SK-N-SH (cell line): ENCODE measurements around the gene MAP2. TPM values are rescaled to one million over a fixed set of nuclear protein-coding genes. Genes with fewer than 3 reads are reported as not detected.

Experiments used
- CTCF ChIA-PET: fragments of 300-600, 350-600 bp; formaldehyde crosslinking; extraction: SDS; loops from one replicate; lab custom pipeline; 2021; lab: Yijun Ruan, JAX
- POLR2A ChIA-PET: fragments of 350-600 bp; sonication (Branson Sonifier 250); formaldehyde crosslinking; extraction: SDS; loops from one replicate; lab custom pipeline; 2020; ENCODE audit warnings: antibody characterized with exemption, inconsistent platforms; lab: Yijun Ruan, JAX
- DNase-seq: peaks from one replicate; pipeline ENCODE4 v3.0.0; 2012
- H2AFZ ChIP-seq: fragments of 200-600 bp; sonication (generic); 2 replicates; pipeline ENCODE4 v1.8.1; 2016; ENCODE audit warnings: antibody characterized with exemption, mild to moderate bottlenecking, low read depth
- H3F3A ChIP-seq: fragments of 200-600 bp; sonication (generic); replicated peaks from 2 replicates; pipeline ENCODE3; 2016; ENCODE audit warnings: antibody characterized with exemption, mild to moderate bottlenecking; ENCODE audit not compliant: insufficient read depth
- H3K27ac ChIP-seq, 2 experiments: fragments of 200-500 bp in 1 of 2; fragments of 200-600 bp in 1 of 2; sonication (Bioruptor generic) in 1 of 2; sonication (generic), shearing (Covaris generic) in 1 of 2; 2 replicates each; pipeline versions ENCODE4 v1.5.1 to v1.6.1; 2014 to 2016; ENCODE audit warnings: low read depth in 2 of 2, inconsistent platforms in 1 of 2, low read length in 1 of 2, mild to moderate bottlenecking in 1 of 2, mixed read lengths in 1 of 2
- H3K27me3 ChIP-seq: fragments of 200-600 bp; sonication (generic), shearing (Covaris generic); 2 replicates; pipeline ENCODE4 v1.6.1; 2016; ENCODE audit warnings: mixed run types; ENCODE audit not compliant: insufficient read depth
- H3K36me3 ChIP-seq, 2 experiments: fragments of 200-500 bp in 1 of 2; fragments of 200-600 bp in 1 of 2; sonication (Bioruptor generic) in 1 of 2; sonication (generic) in 1 of 2; replicated peaks in 1 of 2; 2 replicates each; pipeline versions ENCODE3 to v1.5.1; 2014 to 2016; ENCODE audit warnings: low read length in 1 of 2, mild to moderate bottlenecking in 1 of 2; ENCODE audit not compliant: insufficient read depth in 2 of 2, control insufficient read depth in 1 of 2
- H3K4me1 ChIP-seq, 2 experiments: fragments of 200-500 bp in 1 of 2; fragments of 200-600 bp in 1 of 2; sonication (Bioruptor generic) in 1 of 2; sonication (generic), shearing (Covaris generic) in 1 of 2; 2 replicates each; pipeline versions ENCODE4 v1.5.1 to v1.6.1; 2014 to 2016; ENCODE audit warnings: low read depth in 1 of 2, low read length in 1 of 2, mixed run types in 1 of 2; ENCODE audit not compliant: insufficient read depth in 2 of 2, control insufficient read depth in 1 of 2
- H3K4me2 ChIP-seq: fragments of 200-600 bp; sonication (generic), shearing (Covaris generic); 2 replicates; pipeline ENCODE4 v1.6.1; 2017; ENCODE audit warnings: mixed run types
- H3K4me3 ChIP-seq, 2 experiments: fragments of 200-500 bp in 1 of 2; fragments of 200-600 bp in 1 of 2; sonication (Bioruptor generic) in 1 of 2; sonication (generic), shearing (Covaris generic) in 1 of 2; 2 replicates each; pipeline versions ENCODE4 v1.5.1 to v1.8.1; 2014 to 2016; ENCODE audit warnings: low read depth in 2 of 2, inconsistent platforms in 1 of 2, low read length in 1 of 2, mild to moderate bottlenecking in 1 of 2, mixed read lengths in 1 of 2, moderate library complexity in 1 of 2
- H3K79me2 ChIP-seq: fragments of 200-600 bp; sonication (generic); 2 replicates; pipeline ENCODE4 v1.8.1; 2017; ENCODE audit warnings: mild to moderate bottlenecking; ENCODE audit not compliant: insufficient read depth
- H3K9ac ChIP-seq: fragments of 200-600 bp; sonication (generic); 2 replicates; pipeline ENCODE4 v1.6.1; 2017; ENCODE audit warnings: mixed run types
- H3K9me2 ChIP-seq: fragments of 200-600 bp; sonication (generic); 2 replicates; pipeline ENCODE4 v1.6.1; 2017; ENCODE audit warnings: mixed run types
- H3K9me3 ChIP-seq: fragments of 200-600 bp; sonication (generic); 2 replicates; pipeline ENCODE4 v1.6.1; 2017; ENCODE audit warnings: mixed run types, mild to moderate bottlenecking, moderate library complexity
- H4K20me1 ChIP-seq: fragments of 200-600 bp; sonication (generic); 2 replicates; pipeline ENCODE4 v1.6.1; 2017; ENCODE audit warnings: mild to moderate bottlenecking, mixed run types; ENCODE audit not compliant: insufficient read depth
- CHD2 ChIP-seq: fragments of 150-350 bp; IDR thresholded peaks from 2 replicates; pipeline ENCODE4 v1.6.1; 2018; ENCODE audit warnings: low read length; ENCODE audit not compliant: partially characterized antibody
- EP300 ChIP-seq, 2 experiments: IDR thresholded peaks; 2 replicates each; pipeline versions ENCODE4 v1.4.0 to v1.6.1; 2012; ENCODE audit warnings: borderline replicate concordance in 1 of 2, low read depth in 1 of 2, low read length in 1 of 2
- EZH2phosphoT487 ChIP-seq: fragments of 200-600 bp; sonication (generic); IDR thresholded peaks from 2 replicates; pipeline ENCODE4 v1.6.1; 2017; ENCODE audit warnings: low read depth, mixed run types, mild to moderate bottlenecking, antibody characterized with exemption, moderate library complexity, borderline replicate concordance
- FOSL2 ChIP-seq: IDR thresholded peaks from 2 replicates; pipeline ENCODE4 v1.4.0; 2012; ENCODE audit warnings: low read depth, mild to moderate bottlenecking, moderate library complexity, borderline replicate concordance
- GABPA ChIP-seq: IDR thresholded peaks from 2 replicates; pipeline ENCODE4 v1.4.0; 2012; ENCODE audit warnings: low read depth, mild to moderate bottlenecking
- IRF3 ChIP-seq: fragments of 150-350 bp; IDR thresholded peaks from 2 replicates; pipeline ENCODE4 v1.6.1; 2016; ENCODE audit warnings: mild to moderate bottlenecking, low read depth, low read length
- MEF2A ChIP-seq: IDR thresholded peaks from 2 replicates; pipeline ENCODE4 v1.4.0; 2012; ENCODE audit warnings: low read depth, borderline replicate concordance
- PBX3 ChIP-seq: IDR thresholded peaks from 2 replicates; pipeline ENCODE4; 2012
- POLR2AphosphoS5 ChIP-seq: IDR thresholded peaks from 2 replicates; pipeline ENCODE4 v1.6.1; 2012; ENCODE audit warnings: low read depth, low read length
- RCOR1 ChIP-seq: fragments of 150-350 bp; IDR thresholded peaks from 2 replicates; pipeline ENCODE4 v1.6.1; 2017; ENCODE audit warnings: antibody characterized with exemption, low read length
- RXRA ChIP-seq: IDR thresholded peaks from 2 replicates; pipeline ENCODE4 v1.4.0; 2012; ENCODE audit warnings: low read depth, mild to moderate bottlenecking, borderline replicate concordance
- SIN3A ChIP-seq: IDR thresholded peaks from 2 replicates; pipeline ENCODE4 v1.6.1; 2012; ENCODE audit warnings: low read depth, mild to moderate bottlenecking, low read length, moderate library complexity, borderline replicate concordance
- SMC3 ChIP-seq: IDR thresholded peaks from 2 replicates; pipeline ENCODE4 v1.6.1; 2012; ENCODE audit warnings: low read depth, low read length, improper control_type of control experiment
- TAF1 ChIP-seq: IDR thresholded peaks from 2 replicates; pipeline ENCODE4 v1.6.1; 2012; ENCODE audit warnings: low read depth, mild to moderate bottlenecking, low read length, moderate library complexity, borderline replicate concordance
- TCF12 ChIP-seq: IDR thresholded peaks from 2 replicates; pipeline ENCODE4 v1.4.0; 2012
- USF1 ChIP-seq: IDR thresholded peaks from 2 replicates; pipeline ENCODE4 v1.4.0; 2012; ENCODE audit warnings: low read depth, borderline replicate concordance
- polyA plus RNA-seq, 3 experiments: library from polyadenylated mRNA; depleted of rRNA; stranded (reverse); fragments of >200 nt; gene quantifications; 2 replicates each; pipeline ENCODE4 v1.2.3, GENCODE V29; 2012
- TF ChIP-seq, protein P1 (sequence below): IDR thresholded peaks from 2 replicates; pipeline ENCODE4 v1.4.0; 2012; ENCODE audit warnings: low read depth
- TF ChIP-seq, protein P2 (sequence below): IDR thresholded peaks from 2 replicates; pipeline ENCODE4 v1.6.1; 2012; ENCODE audit warnings: mild to moderate bottlenecking, low read depth, low read length, moderate library complexity

MAP2 gene
- polyA plus RNA-seq, 1 of the 3 experiments (the other 2 are of a cell fraction): 7.8 TPM

GRCh38 chr2:209614690-209615369 lies 191.0 kb downstream of the MAP2 start (continued):
- TF ChIP-seq IRF3 (no peak), RXRA (no peak), TAF1 (no peak), PBX3 (no peak), EZH2phosphoT487 (no peak)

DNA sequence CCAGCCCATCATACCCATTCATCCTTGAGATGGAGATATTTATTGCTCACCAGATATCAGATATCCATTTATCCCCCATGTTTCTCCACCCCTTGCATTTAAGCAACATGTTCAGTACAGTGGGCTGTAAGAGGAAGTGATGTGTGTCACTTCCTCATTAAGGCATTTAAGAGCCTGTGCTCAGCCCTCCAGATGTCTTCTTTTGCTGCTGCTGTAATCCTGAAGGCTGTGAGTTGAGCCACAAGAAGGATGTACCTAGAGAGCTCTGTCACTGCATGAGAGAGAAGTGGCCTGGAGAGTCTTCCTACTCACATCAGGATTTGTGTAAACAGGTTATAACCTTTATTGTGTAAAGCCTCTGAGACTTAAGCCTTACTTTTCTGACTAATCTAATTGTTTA lies 195.9 kb downstream of the MAP2 start:
- Histone ChIP-seq H3K4me1 (no peaks in the 10 kb centered on the region; a peak in 1 of 4 replicates), H3K9me2 (no peaks in the 10 kb centered on the region), H3K27ac (no peak overlapping the region), H3K27me3 (no peaks in the 10 kb centered on the region), H3K9ac (no peak overlapping the region), H3K79me2 (no peaks in the 10 kb centered on the region), H3K9me3 (no peaks in the 10 kb centered on the region), H4K20me1 (no peaks in the 10 kb centered on the region), H3K4me3 (no peak overlapping the region), H3K36me3 (no peaks in the 10 kb centered on the region), H3F3A (no peaks in the 10 kb centered on the region), H2AFZ (no peak overlapping the region), H3K4me2 (no peak overlapping the region)
- no peak for DNase-seq
- POLR2A ChIA-PET: no interaction called here
- CTCF ChIA-PET: interaction anchor here (0.8 to 1.4 kb wide), 3 partner anchors 13 to 285 kb away, joined by 3 to 4 read pairs (median 3); no protein-coding TSS in a partner anchor
- TF ChIP-seq SIN3A (no peak), CHD2 (no peak), RCOR1 (no peak), TCF12 (no peak), SMC3 (no peak), GABPA (no peak), MEF2A (no peak), FOSL2 (no peak), POLR2AphosphoS5 (no peak), USF1 (no peak), RXRA (no peak), EP300 (IDR thresholded peaks at IDR 0.05; ENCODE audit: borderline replicate concordance in 1 of 2, low read depth in 1 of 2, low read length in 1 of 2) (no peak)
- TF ChIP-seq, protein P1, sequence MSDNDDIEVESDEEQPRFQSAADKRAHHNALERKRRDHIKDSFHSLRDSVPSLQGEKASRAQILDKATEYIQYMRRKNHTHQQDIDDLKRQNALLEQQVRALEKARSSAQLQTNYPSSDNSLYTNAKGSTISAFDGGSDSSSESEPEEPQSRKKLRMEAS: no peak
- TF ChIP-seq, protein P2, sequence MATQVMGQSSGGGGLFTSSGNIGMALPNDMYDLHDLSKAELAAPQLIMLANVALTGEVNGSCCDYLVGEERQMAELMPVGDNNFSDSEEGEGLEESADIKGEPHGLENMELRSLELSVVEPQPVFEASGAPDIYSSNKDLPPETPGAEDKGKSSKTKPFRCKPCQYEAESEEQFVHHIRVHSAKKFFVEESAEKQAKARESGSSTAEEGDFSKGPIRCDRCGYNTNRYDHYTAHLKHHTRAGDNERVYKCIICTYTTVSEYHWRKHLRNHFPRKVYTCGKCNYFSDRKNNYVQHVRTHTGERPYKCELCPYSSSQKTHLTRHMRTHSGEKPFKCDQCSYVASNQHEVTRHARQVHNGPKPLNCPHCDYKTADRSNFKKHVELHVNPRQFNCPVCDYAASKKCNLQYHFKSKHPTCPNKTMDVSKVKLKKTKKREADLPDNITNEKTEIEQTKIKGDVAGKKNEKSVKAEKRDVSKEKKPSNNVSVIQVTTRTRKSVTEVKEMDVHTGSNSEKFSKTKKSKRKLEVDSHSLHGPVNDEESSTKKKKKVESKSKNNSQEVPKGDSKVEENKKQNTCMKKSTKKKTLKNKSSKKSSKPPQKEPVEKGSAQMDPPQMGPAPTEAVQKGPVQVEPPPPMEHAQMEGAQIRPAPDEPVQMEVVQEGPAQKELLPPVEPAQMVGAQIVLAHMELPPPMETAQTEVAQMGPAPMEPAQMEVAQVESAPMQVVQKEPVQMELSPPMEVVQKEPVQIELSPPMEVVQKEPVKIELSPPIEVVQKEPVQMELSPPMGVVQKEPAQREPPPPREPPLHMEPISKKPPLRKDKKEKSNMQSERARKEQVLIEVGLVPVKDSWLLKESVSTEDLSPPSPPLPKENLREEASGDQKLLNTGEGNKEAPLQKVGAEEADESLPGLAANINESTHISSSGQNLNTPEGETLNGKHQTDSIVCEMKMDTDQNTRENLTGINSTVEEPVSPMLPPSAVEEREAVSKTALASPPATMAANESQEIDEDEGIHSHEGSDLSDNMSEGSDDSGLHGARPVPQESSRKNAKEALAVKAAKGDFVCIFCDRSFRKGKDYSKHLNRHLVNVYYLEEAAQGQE: no peak
